Erythroblast (primary cell): ENCODE measurements around the gene ESYT3.

Source experiments
- GATA1 ChIP-seq: IDR thresholded peaks from 2 replicates; pipeline ENCODE4 v1.6.1; 2011; ENCODE audit warnings: low read depth, mild to moderate bottlenecking, control low read depth, low read length, moderate library complexity
- POLR2A ChIP-seq: IDR thresholded peaks from 2 replicates; pipeline ENCODE4 v1.6.1; 2011; ENCODE audit warnings: mild to moderate bottlenecking, low read length

DNA sequence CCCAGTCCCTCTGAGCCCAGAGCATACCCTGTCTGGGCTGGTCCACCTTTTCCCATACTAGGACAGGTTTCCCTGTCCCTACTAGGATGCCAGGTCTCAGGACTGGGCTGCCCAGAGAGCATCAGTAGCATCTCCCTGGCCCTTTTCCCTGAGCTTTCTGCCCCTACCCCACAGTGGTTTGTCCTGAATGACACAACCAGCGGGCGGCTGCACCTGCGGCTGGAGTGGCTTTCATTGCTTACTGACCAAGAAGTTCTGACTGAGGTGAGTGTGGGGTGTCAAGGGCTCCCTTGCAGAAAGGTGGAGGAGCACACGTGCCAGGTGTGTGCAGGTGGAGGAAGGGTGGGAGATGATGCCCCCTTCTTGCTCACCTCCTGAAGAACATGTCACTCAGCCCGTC is 33.5 kb downstream of the ESYT3 start:
- TF ChIP-seq POLR2A (no peak), GATA1 (no peak)
